GM23338 (cell line): Measurements from ENCODE around the gene CTDSPL. TPM values are rescaled to one million over a fixed set of nuclear protein-coding genes. Genes with fewer than 3 reads are reported as not detected.

Experiments used
- ATAC-seq: fragments of 200-7000 bp; cut with Tn5 transposase; 3 replicates; pipeline ENCODE4 v1.9.1; 2020
- DNase-seq: peaks from one replicate; pipeline ENCODE4 v3.0.0-alpha.2; 2015; ENCODE audit warnings: low spot score
- H2AFZ ChIP-seq: fragments of 200-600 bp; sonication (generic); 2 replicates; pipeline ENCODE4 v1.8.0; 2016; ENCODE audit warnings: antibody characterized with exemption, mild to moderate bottlenecking, moderate library complexity
- H3F3A ChIP-seq: fragments of 200-600 bp; sonication (generic); replicated peaks from 2 replicates; pipeline ENCODE4 v1.8.0; 2017; ENCODE audit warnings: antibody characterized with exemption, mixed run types, low read depth
- H3K27ac ChIP-seq: fragments of 200-600 bp; sonication (generic); 2 replicates; pipeline ENCODE4 v1.6.1; 2016; ENCODE audit warnings: low read depth
- H3K27me3 ChIP-seq: fragments of 200-600 bp; sonication (generic); 2 replicates; pipeline ENCODE4 v1.8.0; 2016; ENCODE audit warnings: mild to moderate bottlenecking, mixed run types, moderate library complexity; ENCODE audit not compliant: insufficient read depth
- H3K36me3 ChIP-seq: fragments of 200-600 bp; sonication (generic); 2 replicates; pipeline ENCODE4 v1.8.0; 2016; ENCODE audit warnings: mild to moderate bottlenecking; ENCODE audit not compliant: insufficient read depth
- H3K4me1 ChIP-seq: fragments of 200-600 bp; sonication (generic); 2 replicates; pipeline ENCODE4 v1.8.0; 2016; ENCODE audit warnings: mild to moderate bottlenecking, moderate library complexity; ENCODE audit not compliant: insufficient read depth
- H3K4me2 ChIP-seq: fragments of 200-600 bp; sonication (generic); 2 replicates; pipeline ENCODE4 v1.7.1; 2017; ENCODE audit warnings: mixed run types
- H3K4me3 ChIP-seq: fragments of 200-600 bp; sonication (generic); 2 replicates; pipeline ENCODE4 v1.6.1; 2016; ENCODE audit warnings: mixed run types
- H3K79me2 ChIP-seq: fragments of 200-600 bp; sonication (generic); replicated peaks from 2 replicates; pipeline ENCODE4 v1.8.0; 2017; ENCODE audit warnings: mild to moderate bottlenecking; ENCODE audit not compliant: insufficient read depth
- H3K9me2 ChIP-seq: fragments of 200-600 bp; sonication (generic); 2 replicates; pipeline ENCODE4 v1.8.0; 2017; ENCODE audit not compliant: insufficient read depth
- H4K20me1 ChIP-seq: fragments of 200-600 bp; sonication (generic); replicated peaks from 2 replicates; pipeline ENCODE4 v1.8.0; 2017; ENCODE audit warnings: mild to moderate bottlenecking; ENCODE audit not compliant: insufficient read depth
- H3K27ac Mint-ChIP-seq: 2 replicates; pipeline ENCODE4 v1.8.0; 2020; ENCODE audit warnings: inconsistent platforms, mild to moderate bottlenecking, moderate library complexity, mixed read lengths
- H3K27me3 Mint-ChIP-seq: 3 replicates; pipeline ENCODE4 v1.8.0; 2022; ENCODE audit warnings: low read depth, mild to moderate bottlenecking, moderate library complexity, mixed read lengths, inconsistent platforms; ENCODE audit not compliant: insufficient read depth, poor library complexity
- H3K36me3 Mint-ChIP-seq: 3 replicates; pipeline ENCODE4 v1.8.0; 2021; ENCODE audit warnings: low read depth, mild to moderate bottlenecking, inconsistent platforms, moderate library complexity, mixed read lengths
- H3K4me1 Mint-ChIP-seq: 3 replicates; pipeline ENCODE4 v1.8.0; 2020; ENCODE audit warnings: mild to moderate bottlenecking, inconsistent platforms, mixed read lengths
- H3K4me3 Mint-ChIP-seq: 3 replicates; pipeline ENCODE4 v1.8.0; 2021; ENCODE audit warnings: moderate library complexity, mild to moderate bottlenecking, inconsistent platforms, mixed read lengths
- H3K9me3 Mint-ChIP-seq: 3 replicates; pipeline ENCODE4 v1.8.0; 2020; ENCODE audit warnings: moderate library complexity, mild to moderate bottlenecking, inconsistent platforms, mixed read lengths
- CREB1 ChIP-seq: fragments of 250-450 bp; sonication (Bioruptor Pico); IDR thresholded peaks from 2 replicates; pipeline ENCODE4 v1.5.0; 2020; ENCODE audit warnings: low read depth, mild to moderate bottlenecking, moderate library complexity
- CTCF ChIP-seq, 2 experiments: fragments of 200-600 bp in 1 of 2; sonication (generic) in 1 of 2; conservative IDR thresholded peaks; 2 replicates each; pipeline versions ENCODE4 v1.5.1 to v1.6.1; 2016 to 2017; ENCODE audit warnings: antibody characterized with exemption in 2 of 2, low read depth in 2 of 2, mild to moderate bottlenecking in 2 of 2, moderate library complexity in 1 of 2
- ETS1 ChIP-seq: IDR thresholded peaks from 2 replicates; pipeline ENCODE4 v1.6.1; 2016; ENCODE audit warnings: antibody characterized with exemption
- EZH2 ChIP-seq: fragments of 200-600 bp; sonication (generic); IDR thresholded peaks from one replicate; pipeline ENCODE4 v1.8.0; 2017; ENCODE audit warnings: antibody characterized with exemption, mild to moderate bottlenecking, low read depth; ENCODE audit not compliant: unreplicated experiment
- NANOG ChIP-seq: IDR thresholded peaks from 2 replicates; pipeline ENCODE4 v1.6.1; 2016; ENCODE audit warnings: antibody characterized with exemption, borderline replicate concordance
- POLR2AphosphoS5 ChIP-seq: IDR thresholded peaks from 2 replicates; pipeline ENCODE4 v1.6.1; 2016; ENCODE audit warnings: antibody characterized with exemption, low read depth
- REST ChIP-seq: IDR thresholded peaks from one replicate; pipeline ENCODE4 v1.6.1; 2018; ENCODE audit warnings: antibody characterized with exemption; ENCODE audit not compliant: unreplicated experiment
- STAT1 ChIP-seq: IDR thresholded peaks from one replicate; pipeline ENCODE4 v1.6.1; 2016; ENCODE audit warnings: antibody characterized with exemption; ENCODE audit not compliant: unreplicated experiment
- ZNF114 ChIP-seq: fragments of 250-450 bp; sonication (Bioruptor Pico); IDR thresholded peaks from 2 replicates; pipeline ENCODE4 v1.5.0; 2020; ENCODE audit warnings: mild to moderate bottlenecking, moderate library complexity
- ZNF331 ChIP-seq: fragments of 250-450 bp; sonication (Bioruptor Pico); IDR thresholded peaks from 2 replicates; pipeline ENCODE4 v1.5.0; 2020; ENCODE audit warnings: low read depth, mild to moderate bottlenecking, moderate library complexity
- ZNF462 ChIP-seq: fragments of 250-450 bp; sonication (Bioruptor Pico); IDR thresholded peaks from 2 replicates; pipeline ENCODE4 v1.5.0; 2020; ENCODE audit warnings: mild to moderate bottlenecking, moderate library complexity
- polyA plus RNA-seq: library from polyadenylated mRNA; unstranded; fragments of >200 nt; fragmentation: Nextera tagmentation; extraction: Ambion mirVana; gene quantifications from 2 replicates; pipeline ENCODE4 v1.2.1, GENCODE V29; 2016
- total RNA-seq: library from RNA; depleted of rRNA; stranded (reverse); fragments of >200 nt; shearing (Covaris generic); gene quantifications from 2 replicates; pipeline ENCODE4 v1.2.3, GENCODE V29; 2014

Gene CTDSPL
- total and polyA plus RNA-seq, 2 experiments from 2014 or later: 23.2 to 42.0 TPM

GRCh38 chr3:37930495-37930894 lies 68.8 kb downstream of the CTDSPL start (continued):
- no peak for TF ChIP-seq CTCF (conservative IDR thresholded peaks at IDR 0.05; ENCODE audit: low read depth in 2 of 2)
- TF ChIP-seq ZNF114: no peak

GRCh38 chr3:37932505-37932904 lies 70.8 kb downstream of the CTDSPL start:
- H3K27me3 ChIP-seq: no peaks in the 10 kb centered on the region
- H3K36me3 ChIP-seq: no peaks in the 10 kb centered on the region
- Mint-ChIP-seq H3K36me3 (no peaks in the 10 kb centered on the region), H3K27ac (no peak overlapping the region), H3K9me3 (no peaks in the 10 kb centered on the region), H3K4me1 (peaks cover 22% of the 10 kb centered on the region), H3K27me3 (no peaks in the 10 kb centered on the region), H3K4me3 (no peak overlapping the region)
- no peaks in the 10 kb centered on the region for H3K9me2 ChIP-seq
- H3K4me1 ChIP-seq: peaks cover 9% of the 10 kb centered on the region
- H3K4me2 ChIP-seq: no peak overlapping the region
- H3K27ac ChIP-seq: no peak overlapping the region
- no peak overlapping the region for H2AFZ ChIP-seq
- no peak overlapping the region for H3K4me3 ChIP-seq
- H4K20me1 ChIP-seq: peaks cover 5% of the 10 kb centered on the region; the same call in 1 of the 2 replicates
- DNase-seq (no peak), ATAC-seq (no peak)
- H3K79me2 ChIP-seq: peaks cover 16% of the 10 kb centered on the region
- H3F3A ChIP-seq: no peaks in the 10 kb centered on the region
- TF ChIP-seq CTCF (conservative IDR thresholded peaks at IDR 0.05; ENCODE audit: low read depth in 2 of 2) (no peak), EZH2 (no peak), ETS1 (no peak), POLR2AphosphoS5 (no peak), REST (no peak), CREB1 (no peak), STAT1 (no peak), ZNF331 (CRISPR knock-in tag) (no peak), NANOG (no peak), ZNF462 (CRISPR knock-in tag) (no peak)
